HL-60/S4 (cell line): ENCODE results near the gene SSBP4.

ENCODE experiments used
- in situ Hi-C: fragments of 300-500 bp; cut with MboI; formaldehyde crosslinking; loops from 2 replicates; pipeline ENCODE4 v1.14.3; 2022; ENCODE audit warnings: low sequenced_read_pairs

SSBP4 gene

DNA sequence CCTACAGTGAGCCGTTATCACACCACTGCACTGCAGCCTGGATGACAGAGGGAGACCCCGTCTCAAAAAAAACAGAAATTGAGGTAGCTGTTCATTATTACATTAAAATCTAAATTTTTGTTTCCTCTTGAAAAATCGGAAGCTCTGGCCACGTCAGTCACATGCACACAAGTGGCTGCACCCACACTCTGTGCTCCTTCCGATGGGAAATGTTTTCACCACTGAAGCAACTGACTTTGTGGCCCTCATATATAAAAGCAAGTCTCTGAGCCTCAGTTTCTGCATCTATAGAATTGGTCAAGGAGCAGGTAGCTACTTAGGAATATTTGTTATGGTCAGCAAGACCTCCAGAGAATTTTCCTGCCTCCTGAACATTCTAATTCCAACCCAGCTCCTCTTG is 26.3 kb upstream of the SSBP4 start:
- in situ Hi-C loops: no loop called here

GRCh38 chr19:18393836-18394235 is 25.4 kb upstream of the SSBP4 start:
- in situ Hi-C loops: no loop called here

GRCh38 chr19:18396471-18397241 is 22.5 kb upstream of the SSBP4 start:
- in situ Hi-C loops: no loop called here

DNA sequence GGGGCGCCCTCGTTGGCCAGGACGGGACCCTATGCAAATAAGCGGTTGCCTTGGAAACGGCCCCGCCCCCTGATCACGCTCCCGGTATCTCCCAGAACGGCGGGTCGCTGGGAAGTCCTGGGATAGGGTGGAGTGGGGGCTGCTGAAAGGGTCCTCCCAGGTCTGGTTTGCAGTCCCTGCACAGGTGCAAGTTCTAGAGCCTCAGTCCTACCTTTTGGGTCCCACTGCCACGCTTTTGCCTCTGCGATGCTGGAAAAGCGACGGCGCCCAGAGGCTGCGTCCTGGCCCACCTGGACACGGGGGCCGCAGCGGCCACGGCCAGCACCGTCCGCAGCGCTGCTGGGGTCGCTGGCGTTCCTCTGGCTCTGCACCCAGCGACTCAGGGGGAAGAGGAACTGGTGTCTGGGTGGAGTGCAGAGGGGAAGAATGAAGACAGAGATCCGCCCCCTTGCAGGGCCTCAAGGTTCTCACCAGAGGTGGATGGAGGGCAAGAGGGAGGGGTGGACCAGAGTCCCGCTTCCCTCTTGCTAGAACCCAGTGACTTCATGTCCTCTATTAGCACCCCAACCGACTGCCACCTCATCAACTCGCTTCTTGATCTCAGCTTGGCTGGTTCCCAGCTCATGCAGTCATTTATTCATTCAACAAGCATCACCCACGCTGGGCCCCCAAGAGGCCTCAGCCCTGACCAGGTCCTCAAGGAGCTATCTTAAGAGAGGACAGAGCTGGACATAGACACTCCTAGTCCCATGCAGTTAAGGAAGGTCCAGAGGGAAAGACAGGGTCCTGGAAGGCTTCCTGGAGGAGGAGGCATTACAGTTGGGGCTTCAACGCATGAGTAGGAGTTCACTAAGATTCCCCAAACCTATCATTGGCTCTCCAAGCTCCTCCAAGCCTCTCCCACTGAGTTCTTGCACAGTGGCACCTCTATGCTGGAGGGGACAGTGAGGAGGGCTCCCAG is 21.7 kb upstream of the SSBP4 start, which contains the start of gene LRRC25:
Gene LRRC25 (minus strand): TSS at position 381 of the 961 bp plus-strand sequence. CDS start 659 bp downstream, outside the sequence.
- in situ Hi-C loops: no loop called here

- in situ Hi-C loops: no loop called here
These were observed 20.2 kb upstream of the SSBP4 start for GRCh38 chr19:18399008-18399407.

GRCh38 chr19:18401580-18402112 is 17.6 kb upstream of the SSBP4 start:
- in situ Hi-C loops: loop anchor here (10.0 kb wide), 2 partner anchors 127 to 187 kb away; partner anchors contain the start of gene IQCN

GRCh38 chr19:18402455-18403248 is 16.5 kb upstream of the SSBP4 start:
- in situ Hi-C loops: loop anchor here (10.0 kb wide), 2 partner anchors 128 to 188 kb away; partner anchors contain the start of gene IQCN

DNA sequence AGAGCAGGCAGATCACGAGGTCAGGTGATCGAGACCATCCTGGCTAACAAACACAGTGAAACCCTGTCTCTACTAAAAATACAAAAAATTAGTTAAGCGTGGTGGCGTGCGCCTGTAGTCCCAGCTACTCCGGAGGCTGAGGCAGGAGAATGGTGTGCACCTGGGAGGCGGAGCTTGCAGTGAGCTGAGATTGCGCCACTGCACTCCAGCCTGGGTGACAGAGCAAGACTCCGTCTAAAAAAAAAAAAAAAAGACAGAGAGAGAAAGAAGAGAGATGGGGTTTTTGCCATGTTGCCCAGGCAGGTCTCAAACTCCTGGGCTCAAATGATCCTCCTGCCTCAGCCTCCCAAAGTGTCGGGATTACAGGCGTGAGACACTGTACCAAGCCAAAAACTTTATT is 13.4 kb upstream of the SSBP4 start:
- in situ Hi-C loops: loop anchor here (10.0 kb wide), 2 partner anchors 131 to 191 kb away; partner anchors contain the start of gene IQCN

- in situ Hi-C loops: loop anchor here (10.0 kb wide), 2 partner anchors 132 to 192 kb away; partner anchors contain the start of gene IQCN
These were observed 12.4 kb upstream of the SSBP4 start for GRCh38 chr19:18406749-18407148.

DNA sequence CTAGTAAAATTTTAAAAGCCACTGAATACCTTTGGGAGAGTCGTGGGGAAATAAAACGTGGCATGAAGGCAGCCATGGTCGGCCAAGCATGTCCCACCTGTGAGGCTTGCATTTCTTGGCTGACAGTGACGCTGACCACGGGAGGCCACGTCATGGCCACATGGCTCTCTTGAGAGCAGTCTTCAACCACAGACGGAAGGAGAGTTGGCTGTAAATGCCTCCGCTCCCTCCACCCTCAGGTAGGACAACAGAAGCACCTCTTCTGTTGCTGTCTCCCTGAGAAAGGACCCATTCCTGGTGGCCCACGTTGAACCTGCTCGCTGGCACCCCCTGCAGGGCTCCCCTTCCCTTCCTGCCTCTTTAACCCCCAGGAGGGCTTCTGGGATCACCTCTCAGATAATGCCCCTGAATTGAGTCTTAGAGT is 11.1 kb upstream of the SSBP4 start:
- in situ Hi-C loops: loop anchor here (10.0 kb wide), 2 partner anchors 133 to 193 kb away; partner anchors contain the start of gene IQCN

DNA sequence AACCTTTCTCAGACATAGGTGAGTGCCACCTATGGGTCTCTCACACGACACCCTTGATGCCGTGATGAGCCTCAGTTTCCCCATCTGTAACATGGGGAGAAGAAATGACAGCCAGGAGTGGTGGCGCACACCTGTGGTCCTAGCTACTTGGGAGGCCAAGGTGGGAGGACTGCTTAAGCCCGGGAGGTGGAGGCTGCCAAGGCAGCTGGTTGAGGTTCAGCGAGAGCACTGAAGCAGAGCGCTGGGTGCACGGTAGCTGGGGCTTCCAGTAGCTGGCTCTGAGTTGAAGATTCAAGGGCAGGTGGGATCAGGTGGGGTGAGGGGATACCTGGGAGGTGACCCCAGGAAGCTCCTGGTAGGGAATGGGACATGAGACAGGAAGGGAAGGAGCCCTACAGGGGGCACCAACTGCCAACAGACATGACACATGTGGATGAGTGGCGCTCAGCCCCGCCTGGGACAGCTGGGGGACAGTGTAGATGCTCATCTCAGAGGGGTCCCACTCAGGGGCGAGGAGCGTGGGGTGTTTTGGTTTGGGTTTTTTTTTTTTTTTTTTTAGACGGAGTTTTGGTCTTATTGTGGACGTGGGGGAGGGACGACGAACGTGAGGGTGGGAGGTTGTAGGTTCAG is 6.5 kb upstream of the SSBP4 start:
- in situ Hi-C loops: loop anchor here (10.0 kb wide), 1 partner anchor 218 kb away; the partner anchor contains the start of gene MPV17L2

GRCh38 chr19:18414504-18415177 is 4.6 kb upstream of the SSBP4 start:
- in situ Hi-C loops: loop anchor here (10.0 kb wide), 1 partner anchor 220 kb away; the partner anchor contains the start of gene MPV17L2

- in situ Hi-C loops: loop anchor here (10.0 kb wide), 1 partner anchor 221 kb away; the partner anchor contains the start of gene MPV17L2
These were observed 3.9 kb upstream of the SSBP4 start for GRCh38 chr19:18415178-18415867.

GRCh38 chr19:18416778-18417249 is 2.4 kb upstream of the SSBP4 start:
- in situ Hi-C loops: loop anchor here (10.0 kb wide), 1 partner anchor 222 kb away; the partner anchor contains the start of gene MPV17L2

- in situ Hi-C loops: loop anchor here (10.0 kb wide), 1 partner anchor 223 kb away; the partner anchor contains the start of gene MPV17L2
These were observed 1.8 kb upstream of the SSBP4 start for GRCh38 chr19:18417250-18418028.

- in situ Hi-C loops: loop anchor here (10.0 kb wide), 1 partner anchor 223 kb away; the partner anchor contains the start of gene MPV17L2
These were observed 1.1 kb upstream of the SSBP4 start for GRCh38 chr19:18418029-18418482.
